H1 (cell line): ENCODE measurements around the gene MSL1. TPM values are rescaled to one million over a fixed set of nuclear protein-coding genes. Genes with fewer than 3 reads are reported as not detected.

ENCODE experiments used
- CTCF ChIA-PET: fragments of 300-600 bp; sonication (Branson Sonifier 250); formaldehyde crosslinking; loops from one replicate; lab custom pipeline; 2021; ENCODE audit not compliant: partially characterized antibody; lab: Charles Lee
- POLR2A ChIA-PET: fragments of 300-600 bp; sonication (Branson Sonifier 250); formaldehyde crosslinking; loops from one replicate; lab custom pipeline; 2021; ENCODE audit warnings: inconsistent platforms; ENCODE audit not compliant: partially characterized antibody; lab: Charles Lee
- DNase-seq, 2 experiments: peaks; one replicate each; pipeline versions ENCODE4 v3.0.0 to v3.0.0-alpha.2; 2010 to 2022; ENCODE audit warnings: low spot score in 2 of 2, low read depth in 1 of 2, mixed read lengths in 1 of 2
- FAIRE-seq: peaks from 2 replicates; lab custom pipeline; 2011; peaks lifted over from hg19 to GRCh38; lab: Jason Lieb, UNC
- H2AFZ ChIP-seq: 2 replicates; pipeline ENCODE4 v1.8.1; 2012; ENCODE audit warnings: low read length, inconsistent platforms
- H2AK5ac ChIP-seq: 2 replicates; pipeline ENCODE4 v1.6.1; 2013; ENCODE audit warnings: low read depth, low read length
- H2BK120ac ChIP-seq: replicated peaks from 2 replicates; pipeline ENCODE3; 2013; ENCODE audit warnings: low read depth, low read length, inconsistent platforms
- H2BK12ac ChIP-seq: 2 replicates; pipeline ENCODE4 v1.6.1; 2013; ENCODE audit warnings: low read depth, low read length
- H2BK15ac ChIP-seq: 2 replicates; pipeline ENCODE4 v1.6.1; 2013; ENCODE audit warnings: low read length
- H2BK20ac ChIP-seq: 2 replicates; pipeline ENCODE4 v1.6.1; 2013; ENCODE audit warnings: low read length
- H2BK5ac ChIP-seq: 2 replicates; pipeline ENCODE4 v1.6.1; 2013; ENCODE audit warnings: low read depth, low read length
- H3K14ac ChIP-seq: 2 replicates; pipeline ENCODE4 v1.6.1; 2013; ENCODE audit warnings: inconsistent platforms; ENCODE audit not compliant: insufficient read length
- H3K18ac ChIP-seq: 2 replicates; pipeline ENCODE4 v1.6.1; 2013; ENCODE audit warnings: low read length; ENCODE audit errors: extremely low read depth
- H3K23ac ChIP-seq: 2 replicates; pipeline ENCODE4 v1.6.1; 2013; ENCODE audit warnings: inconsistent platforms; ENCODE audit not compliant: insufficient read length
- H3K23me2 ChIP-seq: 2 replicates; pipeline ENCODE4 v1.6.1; 2013; ENCODE audit warnings: low read depth, low read length
- H3K27ac ChIP-seq: 2 replicates; pipeline ENCODE4 v1.6.1; 2011; ENCODE audit warnings: low read depth, low read length, inconsistent platforms
- H3K27me3 ChIP-seq, 4 experiments: replicated peaks in 1 of 4; 1 replicate in 1 of 4; 2 replicates in 3 of 4; pipeline versions ENCODE4 v1.6.1 to v1.8.1; 2011 to 2013; ENCODE audit warnings: low read length in 3 of 4, mild to moderate bottlenecking in 3 of 4, inconsistent platforms in 2 of 4, mixed read lengths in 2 of 4, moderate library complexity in 1 of 4; ENCODE audit not compliant: control insufficient read depth in 3 of 4, insufficient read depth in 3 of 4; ENCODE audit errors: extremely low read depth in 1 of 4
- H3K36me3 ChIP-seq, 4 experiments: 2 replicates each; pipeline versions ENCODE4 v1.6.1 to v1.8.1; 2011 to 2013; ENCODE audit warnings: mild to moderate bottlenecking in 4 of 4, low read length in 3 of 4, moderate library complexity in 2 of 4, control low read depth in 1 of 4, inconsistent platforms in 1 of 4; ENCODE audit not compliant: insufficient read depth in 4 of 4, control insufficient read depth in 2 of 4
- H3K4ac ChIP-seq: replicated peaks from 2 replicates; pipeline ENCODE3; 2013; ENCODE audit warnings: low read length, low read depth, mixed read lengths, inconsistent platforms; ENCODE audit not compliant: insufficient read length
- H3K4me1 ChIP-seq, 4 experiments: replicated peaks in 1 of 4; 1 replicate in 1 of 4; 2 replicates in 3 of 4; pipeline versions ENCODE4 v1.6.1 to v1.8.1; 2011 to 2013; ENCODE audit warnings: low read length in 3 of 4, inconsistent platforms in 2 of 4, mixed read lengths in 1 of 4; ENCODE audit not compliant: insufficient read depth in 4 of 4, control insufficient read depth in 3 of 4
- H3K4me2 ChIP-seq, 2 experiments: 2 replicates each; pipeline versions ENCODE4 v1.6.1 to v1.8.1; 2011 to 2013; ENCODE audit warnings: low read depth in 2 of 2, low read length in 2 of 2, control low read depth in 1 of 2, inconsistent platforms in 1 of 2, mild to moderate bottlenecking in 1 of 2; ENCODE audit not compliant: insufficient read depth in 1 of 2
- H3K4me3 ChIP-seq, 4 experiments: fragments of 200-600, 300-600 bp in 1 of 4; sonication (generic), shearing (Covaris generic), sonication (Bioruptor Twin) in 1 of 4; 2 replicates each; pipeline versions ENCODE4 v1.5.1 to v1.8.1; 2011 to 2016; ENCODE audit warnings: low read length in 4 of 4, low read depth in 3 of 4, control low read depth in 2 of 4, inconsistent platforms in 2 of 4, mild to moderate bottlenecking in 2 of 4, mixed read lengths in 1 of 4, moderate library complexity in 1 of 4; ENCODE audit not compliant: insufficient read depth in 2 of 4; ENCODE audit errors: extremely low read depth in 1 of 4
- H3K56ac ChIP-seq: replicated peaks from 2 replicates; pipeline ENCODE3; 2013; ENCODE audit warnings: low read depth, mild to moderate bottlenecking, mixed read lengths, low read length, inconsistent platforms; ENCODE audit not compliant: insufficient read length
- H3K79me1 ChIP-seq: 2 replicates; pipeline ENCODE4 v1.6.1; 2013; ENCODE audit warnings: low read depth, low read length, control low read depth
- H3K79me2 ChIP-seq, 2 experiments: 2 replicates each; pipeline versions ENCODE4 v1.6.1 to v1.8.1; 2012 to 2013; ENCODE audit warnings: low read length in 2 of 2, mild to moderate bottlenecking in 2 of 2, inconsistent platforms in 1 of 2; ENCODE audit not compliant: insufficient read depth in 2 of 2, control insufficient read depth in 1 of 2
- H3K9ac ChIP-seq, 4 experiments: replicated peaks in 1 of 4; 1 replicate in 1 of 4; 2 replicates in 3 of 4; pipeline versions ENCODE4 v1.6.1 to v1.8.1; 2011 to 2013; ENCODE audit warnings: low read depth in 3 of 4, low read length in 3 of 4, control low read depth in 2 of 4, mild to moderate bottlenecking in 2 of 4, moderate library complexity in 2 of 4, inconsistent platforms in 1 of 4; ENCODE audit errors: extremely low read depth in 1 of 4
- H3K9me3 ChIP-seq, 2 experiments: 2 replicates each; pipeline versions ENCODE4 v1.6.1 to v1.8.1; 2012 to 2013; ENCODE audit warnings: mild to moderate bottlenecking in 2 of 2, moderate library complexity in 2 of 2, control low read depth in 1 of 2, inconsistent platforms in 1 of 2, low read depth in 1 of 2, low read length in 1 of 2, mixed read lengths in 1 of 2; ENCODE audit not compliant: insufficient read depth in 2 of 2
- H4K20me1 ChIP-seq, 2 experiments: replicated peaks in 1 of 2; 2 replicates each; pipeline versions ENCODE3 to v1.8.1; 2011 to 2013; ENCODE audit warnings: inconsistent platforms in 2 of 2, low read length in 2 of 2, mild to moderate bottlenecking in 1 of 2; ENCODE audit not compliant: insufficient read depth in 2 of 2, control insufficient read depth in 1 of 2
- H4K5ac ChIP-seq: 2 replicates; pipeline ENCODE4 v1.6.1; 2013; ENCODE audit warnings: low read length, low read depth, mixed read lengths, inconsistent platforms; ENCODE audit not compliant: insufficient read length
- H4K8ac ChIP-seq: 2 replicates; pipeline ENCODE4 v1.8.0; 2013; ENCODE audit warnings: mild to moderate bottlenecking, moderate library complexity, low read length, inconsistent platforms; ENCODE audit not compliant: insufficient read depth; ENCODE audit errors: extremely low read depth
- H4K91ac ChIP-seq: replicated peaks from 2 replicates; pipeline ENCODE3; 2013; ENCODE audit warnings: low read length, mixed read lengths, inconsistent platforms; ENCODE audit not compliant: insufficient read length
- BACH1 ChIP-seq: IDR thresholded peaks from 2 replicates; pipeline ENCODE4 v1.6.1; 2012; ENCODE audit warnings: low read length, improper control_type of control experiment
- CBX8 ChIP-seq: fragments of 300-800, 300-1000 bp; sonication (generic); IDR thresholded peaks from 2 replicates; pipeline ENCODE4 v1.7.1; 2016; ENCODE audit warnings: low read depth, low read length, borderline replicate concordance
- GTF2F1 ChIP-seq: IDR thresholded peaks from 2 replicates; pipeline ENCODE4 v1.6.1; 2012; ENCODE audit warnings: low read depth, low read length, improper control_type of control experiment, borderline replicate concordance
- HDAC2 ChIP-seq, 2 experiments: fragments of 300-600 bp in 1 of 2; sonication (generic) in 1 of 2; IDR thresholded peaks; 2 replicates each; pipeline ENCODE4 v1.6.1; 2011 to 2012; ENCODE audit warnings: low read depth in 2 of 2, low read length in 2 of 2, mild to moderate bottlenecking in 2 of 2, moderate library complexity in 2 of 2, borderline replicate concordance in 1 of 2, inconsistent platforms in 1 of 2
- JUN ChIP-seq: IDR thresholded peaks from 2 replicates; pipeline ENCODE4 v1.6.1; 2011; ENCODE audit warnings: low read depth, mild to moderate bottlenecking, improper control_type of control experiment, low read length
- POLR2AphosphoS5 ChIP-seq: IDR thresholded peaks from 2 replicates; pipeline ENCODE4 v1.6.1; 2011; ENCODE audit warnings: low read depth, low read length
- SIX5 ChIP-seq: IDR thresholded peaks from 2 replicates; pipeline ENCODE4 v1.6.1; 2011; ENCODE audit warnings: mild to moderate bottlenecking, low read depth, low read length
- SP1 ChIP-seq: IDR thresholded peaks from 2 replicates; pipeline ENCODE4 v1.6.1; 2011; ENCODE audit warnings: low read depth, low read length
- TBP ChIP-seq: IDR thresholded peaks from 2 replicates; pipeline ENCODE4 v1.6.1; 2011; ENCODE audit warnings: low read depth, low read length, improper control_type of control experiment
- ZNF274 ChIP-seq: IDR thresholded peaks from 2 replicates; pipeline ENCODE4 v1.7.0; 2012; ENCODE audit warnings: low read length, borderline replicate concordance; ENCODE audit errors: extremely low read depth
- WGBS, 2 experiments: shearing (Covaris generic) in 1 of 2; methylation state at CpG; one replicate each; pipeline versions ENCODE4 v1.1.6 to v1.1.7; 2013 to 2015; ENCODE audit warnings: low lambda C conversion rate in 2 of 2, mixed read lengths in 2 of 2, inconsistent platforms in 1 of 2, low coverage in 1 of 2, missing lambda C conversion rate in 1 of 2; ENCODE audit not compliant: insufficient replicate concordance in 2 of 2, insufficient coverage in 1 of 2, insufficient read length in 1 of 2; ENCODE audit errors: extremely low coverage in 1 of 2, missing lambda C conversion rate in 1 of 2; 5-methylcytosine and 5-hydroxymethylcytosine counted together
- polyA plus RNA-seq, 7 experiments: library from polyadenylated mRNA; depleted of rRNA in 3 of 7; stranded (reverse) in 5 of 7; unstranded in 2 of 7; fragments of >200 nt in 5 of 7; fragments of 200-250 nt in 2 of 7; gene quantifications; 1 replicate in 5 of 7; 2 replicates in 1 of 7; 4 replicates in 1 of 7; pipeline versions ENCODE4 v1.2.1 to v1.2.3, GENCODE V29; 2011 to 2013; ENCODE audit warnings: missing spikeins in 2 of 7, mixed read lengths in 2 of 7
- total RNA-seq: library from RNA; stranded (reverse); fragmentation: NEBNext Ultra II Directional; extraction: Animal tissue kit (Norgen Biotek cat#: 25700); gene quantifications from 2 replicates; pipeline ENCODE4 v1.2.1, GENCODE V29; 2021

MSL1 gene
- total and polyA plus RNA-seq, 2 of the 8 experiments (the other 6 are each of a cell fraction or from before 2014, with no cell fraction given), result 24.1 to 66.5 TPM

GRCh38 chr17:40180694-40181093, 58.9 kb downstream of the MSL1 start:
- H3K9ac ChIP-seq, result no peak overlapping the region
- no peaks in the 10 kb centered on the region for H3K79me2 ChIP-seq
- no peak for FAIRE-seq
- H2BK5ac ChIP-seq, result no peak overlapping the region
- H3K27ac ChIP-seq, result no peak overlapping the region
- no peak overlapping the region for H2BK15ac ChIP-seq
- H2BK120ac ChIP-seq, result no peak overlapping the region
- H4K20me1 ChIP-seq, result peaks cover 0 to 19% of the 10 kb centered on the region in 2 experiments
- H2BK20ac ChIP-seq, result no peak overlapping the region
- CTCF ChIA-PET, result interaction anchor here (1.2 to 7.3 kb wide), 3 partner anchors 11 to 22 kb away, joined by 4 to 59 read pairs (median 5); no protein-coding TSS in a partner anchor
- H3K27me3 ChIP-seq, result no peaks in the 10 kb centered on the region
- H3K56ac ChIP-seq, result no peak overlapping the region
- TF ChIP-seq TBP, result no peak
- no peak for TF ChIP-seq SIX5
- TF ChIP-seq CBX8, result no peak
- no peak for TF ChIP-seq POLR2AphosphoS5
- TF ChIP-seq JUN, result no peak
- TF ChIP-seq GTF2F1, result no peak
- no peak for TF ChIP-seq BACH1
- TF ChIP-seq ZNF274, result no peak
- TF ChIP-seq HDAC2 (IDR thresholded peaks at IDR 0.05; ENCODE audit: borderline replicate concordance in 1 of 2, low read depth in 2 of 2, low read length in 2 of 2), result no peak
- TF ChIP-seq SP1, result no peak
- TF ChIP-seq, all 59 proteins: peak for 0
- no peak overlapping the region for H4K5ac ChIP-seq
- no peak overlapping the region for H4K91ac ChIP-seq
- H3K36me3 ChIP-seq, result peaks cover 0 to 2% (median 0%) of the 10 kb centered on the region in 4 experiments; a peak in 1 of 8 replicates
- DNase-seq, result no peak
- POLR2A ChIA-PET, result interaction anchor here (1.0 to 9.1 kb wide), 4 partner anchors 11 to 107 kb away, joined by 3 to 105 read pairs (median 4); no protein-coding TSS in a partner anchor
- H3K23me2 ChIP-seq, result peaks cover 2% of the 10 kb centered on the region; the same call in 1 of the 2 replicates
- H4K8ac ChIP-seq, result no peak overlapping the region
- no peak overlapping the region for H2BK12ac ChIP-seq
- no peak overlapping the region for H3K18ac ChIP-seq
- peaks cover 5 to 20% (median 15%) of the 10 kb centered on the region in 4 experiments; a peak in 6 of 7 replicates for H3K4me1 ChIP-seq
- no peak overlapping the region for H2AK5ac ChIP-seq
- H3K4me2 ChIP-seq, result no peak overlapping the region
- no peak overlapping the region for H2AFZ ChIP-seq
- no peak overlapping the region for H3K23ac ChIP-seq
- H3K79me1 ChIP-seq, result no peaks in the 10 kb centered on the region
- WGBS, 2 experiments, result 81% methylated on average over 5 of the region's 5 CpGs; no CpG with 5 or more reads in 1 of the 2 experiments
- H3K4me3 ChIP-seq, result no peak overlapping the region
- no peak overlapping the region for H3K14ac ChIP-seq
- no peak overlapping the region for H3K4ac ChIP-seq
- no peaks in the 10 kb centered on the region for H3K9me3 ChIP-seq
